Mucosa of descending colon (tissue), 3 donors: Measurements from ENCODE around the gene PSMA7. TPM values are rescaled to one million over a fixed set of nuclear protein-coding genes. Genes with fewer than 3 reads are reported as not detected.
A peak's percentile ranks its signal among the peaks of the same experiment; 100 is the strongest.

Experiments
- ATAC-seq: fragments of 200-7000 bp; cut with Tn5 transposase; one replicate; pipeline ENCODE4 v1.9.1; 2020; ENCODE audit warnings: mild to moderate bottlenecking, moderate library complexity
- DNase-seq, 3 donors: peaks; one replicate each; pipeline ENCODE4 v3.0.0-alpha.2; 2020
- H3K36me3 ChIP-seq: fragments of 200-600 bp; one replicate; pipeline ENCODE4 v1.8.0; 2021; ENCODE audit warnings: low read depth, mild to moderate bottlenecking
- H3K4me1 ChIP-seq: fragments of 200-600 bp; one replicate; pipeline ENCODE4 v1.8.0; 2021; ENCODE audit warnings: low read depth, mild to moderate bottlenecking
- H3K4me3 ChIP-seq: fragments of 200-600 bp; one replicate; pipeline ENCODE4 v1.8.0; 2021; ENCODE audit warnings: mild to moderate bottlenecking
- H3K9me3 ChIP-seq: fragments of 200-600 bp; one replicate; pipeline ENCODE4 v1.8.0; 2021; ENCODE audit warnings: mild to moderate bottlenecking
- CTCF ChIP-seq: fragments of 200-600 bp; IDR thresholded peaks from one replicate; pipeline ENCODE4 v1.8.0; 2022; ENCODE audit warnings: antibody characterized with exemption, mild to moderate bottlenecking
- intact Hi-C, 2 donors: fragments of 100-400 bp; cut with DNase I in 1 of 2; cut with micrococcal nuclease in 1 of 2; formaldehyde crosslinking; loops; one replicate each; pipeline versions ENCODE4 v1.11.0 to v1.11.1; 2022; cut with DNase I, micrococcal nuclease
- total RNA-seq, 3 donors: library from RNA; stranded (reverse); fragmentation: NEBNext Ultra II Directional in 2 of 3; extraction: Animal tissue kit (Norgen Biotek cat#: 25700) in 2 of 3; gene quantifications; one replicate each; pipeline versions ENCODE4 v1.2.1 to v1.2.4, GENCODE V29; 2021 to 2023
- donor health status: DM: no; HTN: no; CAD: no; lungs with moderate emphysema.
- donor health status: DM: no; HTN: no; CAD: no.
- donor health status: DM: no; HTN: yes; CAD: no.

PSMA7 gene
- total RNA-seq, 3 donors from 2014 or later = 129 to 197 (median 194) TPM

DNA sequence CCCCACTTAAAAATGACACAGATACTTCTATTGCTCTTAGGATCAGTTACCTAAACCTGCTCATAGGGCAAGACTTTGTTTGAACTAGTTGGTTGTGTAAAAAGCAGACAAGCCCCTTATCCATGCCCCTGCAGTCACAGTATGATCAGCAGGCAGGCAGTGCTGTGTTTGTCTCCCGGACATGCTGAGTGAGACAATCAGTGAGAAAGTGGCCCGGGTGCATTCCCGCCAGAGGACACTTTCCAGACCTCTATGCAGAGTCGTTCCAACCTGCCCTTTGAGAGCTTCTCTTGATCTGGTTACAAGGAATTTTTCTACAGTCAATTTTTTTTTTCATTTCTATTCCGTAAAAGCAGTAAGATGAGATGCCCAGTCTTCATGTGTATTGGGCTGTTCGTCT lies 14.7 kb downstream of the PSMA7 start:
- Histone ChIP-seq H3K4me1 (peaks cover 7% of the 10 kb centered on the region), H3K36me3 (peaks cover 12% of the 10 kb centered on the region), H3K4me3 (no peak overlapping the region), H3K9me3 (no peaks in the 10 kb centered on the region)
- intact Hi-C loops = loop anchor here in 1 of 2 donors (10.0 kb wide), 1 partner anchor 104 kb away; no protein-coding TSS in a partner anchor
- TF ChIP-seq CTCF = no peak
- DNase-seq = no peak
- no peak for ATAC-seq

DNA sequence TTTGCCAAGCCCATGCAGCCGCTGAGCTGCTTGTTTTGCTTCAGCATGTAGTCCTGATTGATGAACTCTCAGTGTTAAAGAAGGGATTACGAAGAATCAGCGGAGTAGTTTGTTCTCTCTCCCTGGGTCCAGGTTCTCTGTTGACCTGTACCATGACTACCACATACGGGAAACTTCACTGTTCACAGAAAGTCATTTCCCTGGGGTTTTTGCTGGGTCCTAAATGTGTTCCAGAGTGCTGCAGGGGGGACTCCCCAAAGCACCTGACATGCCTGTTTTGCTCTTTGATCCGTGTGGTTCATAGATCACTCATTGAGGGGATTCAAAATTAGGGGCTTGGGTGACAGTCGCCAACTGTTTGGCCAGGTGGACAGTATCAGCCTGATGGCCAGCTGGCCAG lies 15.4 kb downstream of the PSMA7 start:
- Histone ChIP-seq H3K4me1 (peaks cover 11% of the 10 kb centered on the region), H3K4me3 (no peak overlapping the region), H3K9me3 (no peaks in the 10 kb centered on the region), H3K36me3 (peaks cover 12% of the 10 kb centered on the region)
- TF ChIP-seq CTCF = no peak
- ATAC-seq (no peak), DNase-seq (no peak)
- intact Hi-C loops = loop anchor here in 1 of 2 donors (10.0 kb wide), 1 partner anchor 103 kb away; no protein-coding TSS in a partner anchor

DNA sequence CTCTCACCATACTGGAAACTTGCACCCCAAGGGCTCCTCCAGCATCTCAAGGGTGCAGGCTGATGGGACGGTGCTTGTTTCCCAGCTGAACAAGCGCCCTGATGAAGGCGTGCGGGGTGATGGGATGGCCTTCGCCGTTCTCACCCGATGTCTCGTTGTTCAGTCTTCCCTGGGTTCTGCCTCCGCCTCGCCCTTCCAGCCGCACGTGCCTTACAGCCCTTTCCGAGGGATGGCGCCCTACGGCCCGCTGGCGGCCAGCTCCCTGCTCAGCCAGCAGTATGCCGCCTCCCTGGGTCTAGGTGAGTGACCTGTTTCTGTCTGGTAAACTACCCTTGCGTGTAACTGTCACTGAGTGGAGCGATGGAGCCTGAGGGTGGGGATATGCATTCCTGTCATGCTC lies 17.1 kb downstream of the PSMA7 start:
- intact Hi-C loops = loop anchor here in 1 of 2 donors (10.0 kb wide), 1 partner anchor 101 kb away; no protein-coding TSS in a partner anchor
- no peak for TF ChIP-seq CTCF
- no peak for ATAC-seq
- Histone ChIP-seq H3K9me3 (no peaks in the 10 kb centered on the region), H3K36me3 (peaks cover 4% of the 10 kb centered on the region), H3K4me1 (peaks cover 11% of the 10 kb centered on the region), H3K4me3 (no peak overlapping the region)
- DNase-seq = no peak

GRCh38 chr20:62123450-62124118 lies 19.6 kb downstream of the PSMA7 start:
- Histone ChIP-seq H3K4me1 (peaks cover 11% of the 10 kb centered on the region), H3K9me3 (no peaks in the 10 kb centered on the region), H3K4me3 (no peak overlapping the region), H3K36me3 (peaks cover 4% of the 10 kb centered on the region)
- ATAC-seq (no peak), DNase-seq (no peak)
- intact Hi-C loops = loop anchor here in 1 of 2 donors (5.0 to 10.0 kb wide), 2 partner anchors 56 to 99 kb away; partner anchors contain the start of gene TAF4
- no peak for TF ChIP-seq CTCF

DNA sequence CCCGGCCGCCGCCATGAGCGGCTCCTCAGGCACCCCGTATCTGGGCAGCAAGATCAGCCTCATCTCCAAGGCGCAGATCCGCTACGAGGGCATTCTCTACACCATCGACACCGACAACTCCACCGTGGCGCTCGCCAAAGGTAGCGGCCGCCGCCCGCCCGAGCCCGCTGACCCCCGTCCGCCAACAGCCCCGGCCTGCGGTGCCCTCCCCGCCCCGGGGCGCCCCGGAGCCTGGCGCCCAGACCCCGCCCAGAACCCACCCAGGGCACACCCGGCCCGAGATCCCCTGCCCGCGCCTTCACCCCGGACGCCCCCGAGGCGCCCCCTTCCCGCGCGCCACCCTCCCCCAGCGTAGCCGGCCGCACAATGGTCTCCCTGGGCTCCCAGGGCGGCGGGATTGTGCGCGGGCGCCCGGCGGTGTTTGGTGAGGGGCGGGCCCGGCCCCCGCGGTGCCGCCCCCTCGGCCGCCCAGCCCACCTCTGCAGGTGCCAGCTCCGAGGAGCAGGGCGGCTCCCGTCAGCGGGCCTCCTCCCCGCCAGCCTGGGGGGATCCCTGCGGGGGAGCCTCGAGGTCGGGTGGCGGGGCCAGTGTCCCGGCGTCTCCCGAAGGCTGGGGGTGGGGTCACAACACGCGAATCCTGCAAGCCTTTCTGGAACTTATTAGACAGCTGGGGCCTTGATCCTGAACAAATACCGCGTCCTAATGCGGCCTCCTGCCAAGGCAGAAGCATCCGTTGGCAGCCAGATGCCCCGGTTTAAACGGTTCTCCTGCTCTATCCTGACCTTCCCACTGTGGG lies 20.3 kb downstream of the PSMA7 start:
- peaks cover 4% of the 10 kb centered on the region for H3K36me3 ChIP-seq
- peak overlapping the region; percentile 70 for H3K4me3 ChIP-seq
- no peak for TF ChIP-seq CTCF
- intact Hi-C loops = loop anchor here in 1 of 2 donors (5.0 to 10.0 kb wide), 2 partner anchors 56 to 98 kb away; partner anchors contain the start of gene TAF4
- H3K4me1 ChIP-seq = peaks cover 11% of the 10 kb centered on the region
- DNase-seq (peak; percentile 44 to 81 (median 74)), ATAC-seq (peak; percentile 9)
- no peaks in the 10 kb centered on the region for H3K9me3 ChIP-seq
